ENCODE measurements around the gene OPRM1.
"Not testable (repeated sequence)": the region's sequence is repeated elsewhere in the genome, so short reads cannot be mapped to it uniquely, and the experiment has no call there.

OPRM1 gene

DNA sequence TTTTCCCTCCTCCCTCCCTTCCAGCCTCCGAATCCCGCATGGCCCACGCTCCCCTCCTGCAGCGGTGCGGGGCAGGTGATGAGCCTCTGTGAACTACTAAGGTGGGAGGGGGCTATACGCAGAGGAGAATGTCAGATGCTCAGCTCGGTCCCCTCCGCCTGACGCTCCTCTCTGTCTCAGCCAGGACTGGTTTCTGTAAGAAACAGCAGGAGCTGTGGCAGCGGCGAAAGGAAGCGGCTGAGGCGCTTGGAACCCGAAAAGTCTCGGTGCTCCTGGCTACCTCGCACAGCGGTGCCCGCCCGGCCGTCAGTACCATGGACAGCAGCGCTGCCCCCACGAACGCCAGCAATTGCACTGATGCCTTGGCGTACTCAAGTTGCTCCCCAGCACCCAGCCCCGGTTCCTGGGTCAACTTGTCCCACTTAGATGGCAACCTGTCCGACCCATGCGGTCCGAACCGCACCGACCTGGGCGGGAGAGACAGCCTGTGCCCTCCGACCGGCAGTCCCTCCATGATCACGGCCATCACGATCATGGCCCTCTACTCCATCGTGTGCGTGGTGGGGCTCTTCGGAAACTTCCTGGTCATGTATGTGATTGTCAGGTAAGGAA is at the start of gene OPRM1:
OPRM1 (plus strand) TSS at position 10 of the 612 bp plus-strand sequence; CDS start at position 315, 305 bp downstream.
- peak; percentile 1 to 19 for DNase-seq (ENCODE audit: low read depth in 2 of 2)

- no peak for DNase-seq (ENCODE audit: low read depth in 2 of 2)
These were observed 49.1 kb upstream of the OPRM1 start for GRCh38 chr6:153989989-153990388.

DNA sequence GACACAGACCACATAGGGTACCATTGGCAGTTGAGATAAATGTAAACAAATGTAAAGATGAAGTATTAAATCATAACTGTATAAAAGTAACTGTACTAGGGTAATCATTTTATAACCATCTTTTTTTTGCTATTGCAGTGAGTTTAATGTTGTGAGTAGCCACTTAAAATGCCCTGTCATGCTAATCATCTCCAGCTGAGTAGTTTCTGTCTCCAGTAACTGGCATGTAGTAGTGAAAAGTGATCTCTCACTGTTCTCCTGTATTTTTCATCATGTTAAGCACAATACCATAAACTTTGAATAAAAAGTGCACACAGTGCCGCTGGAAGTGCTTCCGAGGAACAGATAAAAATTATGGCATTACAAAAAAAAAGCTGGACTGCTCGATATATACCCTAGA is 45.0 kb upstream of the OPRM1 start:
- no peak for DNase-seq (ENCODE audit: low read depth in 2 of 2)

DNA sequence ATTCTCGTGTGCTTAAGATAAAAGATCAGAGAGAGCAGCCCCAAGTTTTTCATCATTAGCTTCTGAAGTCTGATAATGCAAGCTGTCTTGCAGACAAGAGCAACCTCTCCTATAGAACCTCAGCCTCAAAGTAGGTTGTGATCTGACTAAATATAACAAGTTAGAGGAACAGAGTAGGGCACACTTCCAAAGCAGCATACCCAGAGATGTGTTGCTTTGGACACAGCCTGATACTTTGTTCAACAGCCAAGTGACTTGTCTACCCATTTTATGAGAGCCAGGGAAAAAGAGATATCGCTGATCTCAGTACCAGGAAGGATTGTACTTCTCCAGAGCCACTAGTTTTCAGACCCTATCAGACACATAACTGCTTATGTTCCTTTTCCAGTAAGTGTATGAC is 44.2 kb upstream of the OPRM1 start:
- no peak for DNase-seq (ENCODE audit: low read depth in 2 of 2)

- no peak for DNase-seq (ENCODE audit: low read depth in 2 of 2)
These were observed 41.8 kb upstream of the OPRM1 start for GRCh38 chr6:153997221-153997620.

- DNase-seq (ENCODE audit: low read depth in 2 of 2) = no peak
These were observed 37.4 kb upstream of the OPRM1 start for GRCh38 chr6:154001494-154002285.

DNA sequence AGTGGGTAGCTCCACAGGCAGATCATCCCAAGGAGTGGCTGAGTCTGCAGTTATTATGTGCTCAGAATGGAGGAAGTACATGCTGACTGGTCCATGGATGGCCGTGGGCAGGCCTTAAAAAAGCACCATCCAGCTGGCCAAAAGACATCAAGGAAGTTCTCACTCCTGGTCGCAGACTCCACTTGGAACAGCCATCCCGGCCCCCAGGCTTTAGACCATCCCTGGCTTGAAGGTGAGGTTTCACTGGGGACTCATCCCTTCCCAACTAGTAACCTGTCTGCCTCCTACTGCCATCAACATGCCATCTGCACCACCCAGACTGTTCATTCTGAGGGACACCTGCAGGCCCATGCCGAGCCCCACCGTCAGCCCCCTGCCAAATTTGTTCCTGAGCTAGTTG is 36.1 kb upstream of the OPRM1 start:
- no peak for DNase-seq (ENCODE audit: low read depth in 2 of 2)

DNA sequence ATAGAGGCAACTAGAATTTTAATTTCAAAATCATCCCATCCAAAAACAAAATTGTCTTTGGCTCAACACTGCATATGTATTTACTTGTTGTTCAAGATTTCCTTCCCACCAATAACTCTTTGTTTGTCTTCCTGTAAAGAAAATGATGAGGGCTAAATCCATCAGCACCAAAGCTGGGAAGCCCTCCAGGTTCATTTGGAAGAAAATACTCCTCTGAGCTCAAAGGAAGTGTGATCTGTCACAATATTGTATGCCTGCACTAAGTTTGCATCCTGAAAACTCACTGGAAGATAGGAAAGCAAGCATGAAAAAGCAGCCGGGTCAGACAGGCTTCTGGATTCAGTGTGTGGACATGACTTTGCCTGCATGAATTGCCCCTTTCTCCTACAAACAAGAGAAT is 28.7 kb upstream of the OPRM1 start:
- DNase-seq (ENCODE audit: low read depth in 2 of 2) = no peak

DNA sequence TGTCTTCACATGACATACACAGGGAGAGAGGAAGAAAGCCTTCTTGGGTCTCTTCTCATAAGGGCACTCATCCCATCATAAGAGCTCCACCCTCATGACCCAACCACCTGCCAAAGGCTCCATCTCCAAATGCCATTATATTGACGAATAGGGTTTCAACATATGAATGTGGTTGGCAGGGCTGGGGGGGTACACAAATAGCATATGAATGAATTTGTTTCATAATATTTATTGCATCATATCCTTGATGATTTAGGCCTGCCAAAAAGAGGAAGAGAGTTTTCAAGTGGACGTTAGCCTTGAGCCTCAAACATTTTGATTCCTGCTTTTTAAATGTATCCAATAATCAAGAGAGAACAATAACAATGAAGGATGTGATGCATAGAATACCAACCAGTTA is 26.2 kb upstream of the OPRM1 start:
- no peak for DNase-seq (ENCODE audit: low read depth in 2 of 2)

DNA sequence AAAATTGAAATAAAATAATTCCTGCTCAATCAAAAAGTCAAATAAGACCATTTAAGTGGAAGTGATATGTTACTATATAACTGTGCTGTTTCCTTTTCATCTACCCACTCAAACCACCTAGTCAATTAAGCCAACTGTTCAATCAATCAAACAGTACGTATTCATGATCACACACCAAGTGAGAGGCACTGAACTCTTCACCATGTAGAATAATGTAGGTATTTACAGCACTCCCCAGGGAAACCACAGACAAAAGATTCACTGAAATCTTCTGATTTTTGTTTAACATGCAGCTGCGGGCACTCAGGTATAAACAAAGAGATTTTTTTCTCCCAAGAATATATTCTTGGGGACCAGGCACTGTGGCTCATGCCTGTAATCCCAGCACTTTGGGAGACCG is 21.3 kb upstream of the OPRM1 start:
- no peak for DNase-seq (ENCODE audit: low read depth in 2 of 2)

DNA sequence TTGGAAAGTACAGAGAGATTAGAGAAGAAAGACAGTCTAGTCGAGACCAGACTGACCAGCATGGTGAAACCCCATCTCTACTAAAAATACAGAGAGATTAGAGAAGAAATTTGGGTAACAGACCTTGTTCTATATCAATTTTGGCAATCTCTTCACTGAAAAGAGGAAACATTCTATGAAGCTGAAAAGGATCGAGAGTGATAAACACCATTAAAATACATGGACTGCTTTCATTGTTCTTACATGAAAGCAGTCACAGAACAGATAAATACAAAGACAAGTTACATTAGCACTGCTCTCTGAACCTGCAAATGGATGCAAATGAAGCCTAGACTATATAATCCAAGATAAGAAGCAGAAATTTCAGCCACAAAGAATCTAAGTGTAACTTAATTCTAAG is 8.4 kb upstream of the OPRM1 start:
- DNase-seq (ENCODE audit: low read depth in 2 of 2) = no peak

GRCh38 chr6:154041001-154041400 is 2.0 kb downstream of the OPRM1 start:
- DNase-seq (ENCODE audit: low read depth in 2 of 2) = no peak

GRCh38 chr6:154053141-154053540 is 14.1 kb downstream of the OPRM1 start:
- DNase-seq (ENCODE audit: low read depth in 2 of 2) = no peak

- DNase-seq (ENCODE audit: low read depth in 2 of 2) = no peak
These were observed 17.5 kb downstream of the OPRM1 start for GRCh38 chr6:154056536-154056935.

- no peak for DNase-seq (ENCODE audit: low read depth in 2 of 2)
These were observed 18.1 kb downstream of the OPRM1 start for GRCh38 chr6:154057098-154057497.

DNA sequence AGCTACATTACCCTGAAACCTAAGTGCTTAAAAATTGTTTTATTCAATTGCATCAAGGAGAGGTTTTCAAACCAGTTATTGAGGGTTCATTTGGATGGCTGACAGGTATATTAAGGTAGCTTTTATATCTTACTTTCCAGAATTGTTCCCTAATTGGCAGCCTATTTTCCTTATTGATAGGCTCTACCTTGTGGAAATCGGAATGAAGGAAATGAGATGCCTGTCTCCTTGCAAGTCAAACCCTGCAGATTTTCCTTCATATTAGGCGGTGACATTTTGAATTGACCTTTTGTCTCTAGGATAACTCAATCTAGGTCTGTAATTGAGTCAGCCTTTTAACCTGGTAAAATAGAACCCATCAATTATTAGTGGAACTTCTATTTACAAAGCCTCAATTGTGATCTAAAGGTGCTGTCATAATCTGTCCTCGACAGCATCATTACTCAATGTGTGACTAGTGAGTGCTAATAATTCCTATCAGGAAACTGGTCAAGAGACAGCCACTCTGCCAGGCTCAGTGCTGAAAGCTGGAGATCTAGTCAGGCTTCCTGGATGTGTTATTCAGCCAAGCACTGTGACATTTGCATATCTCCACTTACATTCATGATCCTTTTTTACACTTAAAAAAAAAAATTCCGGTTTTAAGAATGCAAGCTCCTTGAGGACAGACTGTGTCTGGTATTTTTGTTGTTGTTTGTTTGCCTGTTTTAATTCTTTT is 20.1 kb downstream of the OPRM1 start:
- no peak for DNase-seq (ENCODE audit: low read depth in 2 of 2)

DNA sequence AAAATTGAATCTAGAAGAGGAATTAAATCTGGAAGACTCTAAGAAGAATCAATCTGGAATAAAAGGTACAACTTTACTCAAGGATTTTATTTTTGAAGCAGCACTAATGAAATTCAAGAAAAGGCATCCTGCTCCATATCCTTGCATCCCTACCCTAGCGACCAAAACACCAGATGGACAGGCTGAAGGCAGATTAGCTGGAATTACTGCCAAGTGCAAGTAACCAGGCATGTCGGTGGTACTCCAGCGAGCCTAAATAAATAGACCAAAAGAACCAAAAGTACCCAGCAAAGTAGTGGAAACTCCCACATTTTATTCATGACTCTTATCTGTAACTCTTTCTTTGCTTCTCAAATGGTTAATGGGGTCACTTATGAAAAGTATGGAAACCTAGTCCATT is 21.0 kb downstream of the OPRM1 start:
- no peak for DNase-seq (ENCODE audit: low read depth in 2 of 2)

- DNase-seq (ENCODE audit: low read depth in 2 of 2) = no peak
These were observed 31.0 kb downstream of the OPRM1 start for GRCh38 chr6:154070041-154070440.

DNA sequence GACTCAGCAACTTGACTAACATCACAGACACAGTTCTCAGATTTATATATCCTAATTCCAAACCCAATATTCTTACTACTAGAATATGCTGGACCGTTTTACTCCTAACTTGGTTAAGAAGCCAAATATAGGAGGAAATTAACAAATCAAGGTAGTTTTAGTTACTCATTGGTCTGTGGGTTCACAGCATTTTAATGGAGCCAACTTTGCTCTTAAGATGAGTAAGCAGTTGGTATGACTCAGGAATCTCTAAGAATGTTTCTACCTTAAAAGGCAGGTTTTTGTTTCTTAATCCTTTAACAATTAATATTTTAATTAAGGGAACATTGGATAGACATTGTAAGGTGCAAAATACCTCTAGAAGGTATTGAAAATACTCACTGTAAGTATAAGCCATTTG is 31.6 kb downstream of the OPRM1 start:
- DNase-seq (ENCODE audit: low read depth in 2 of 2) = no peak

DNA sequence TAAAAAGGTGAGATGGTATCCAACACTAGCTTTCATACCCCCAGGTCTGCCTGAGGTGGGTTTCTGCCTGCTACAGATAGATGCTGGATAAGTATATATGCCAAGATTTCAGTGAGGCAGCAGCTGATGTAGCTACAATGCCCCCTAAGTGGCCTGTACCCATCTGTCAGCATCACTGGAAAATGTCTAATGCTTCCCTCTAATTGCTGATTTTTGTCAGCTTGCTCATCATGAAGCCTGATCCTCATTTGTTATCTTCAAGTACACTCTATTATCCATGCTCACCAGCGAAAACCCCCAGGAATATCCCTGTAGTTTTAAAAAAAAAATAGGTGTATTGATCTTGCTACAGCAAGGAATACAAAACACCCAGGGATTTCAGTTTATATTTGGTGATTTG is 32.2 kb downstream of the OPRM1 start:
- DNase-seq (ENCODE audit: low read depth in 2 of 2) = no peak

DNA sequence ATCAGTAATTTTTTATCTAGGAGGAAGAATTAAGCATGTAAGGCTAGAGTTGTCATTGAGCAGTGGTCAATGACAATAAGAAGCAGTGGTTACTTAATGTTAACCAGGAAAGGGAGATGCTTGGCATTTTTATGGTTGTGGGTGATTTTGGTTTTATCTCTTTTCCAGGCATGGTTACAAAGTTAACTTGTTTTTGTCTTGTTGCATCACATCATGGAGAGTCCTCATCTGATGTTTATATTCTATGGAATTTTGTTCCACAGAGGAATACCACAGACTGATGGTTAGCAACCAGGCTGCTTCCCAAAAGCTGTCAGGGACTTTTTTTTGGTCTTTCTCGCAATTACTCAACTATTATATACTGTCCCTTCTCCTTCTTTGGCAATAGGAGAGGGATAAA is 32.7 kb downstream of the OPRM1 start:
- DNase-seq (ENCODE audit: low read depth in 2 of 2) = no peak

DNA sequence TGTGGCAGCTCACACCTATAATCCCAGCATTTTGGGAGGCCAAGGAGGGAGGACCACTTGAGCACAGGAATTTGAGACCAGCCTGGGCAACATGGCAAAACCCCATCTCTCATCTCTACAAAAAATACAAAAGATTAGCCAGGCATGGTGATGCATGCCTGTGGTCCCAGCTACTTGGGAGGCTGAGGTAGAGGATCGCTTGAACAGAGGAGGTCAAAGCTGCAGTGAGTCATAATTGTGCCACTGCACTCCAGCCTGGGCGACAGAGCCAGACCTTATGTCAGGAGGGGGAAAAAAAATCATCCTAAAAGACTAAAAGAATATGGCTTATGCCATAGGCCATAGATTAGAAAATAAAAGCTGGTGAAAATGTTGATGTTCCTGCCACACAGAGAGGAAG is 39.6 kb downstream of the OPRM1 start:
- not testable (repeated sequence) for DNase-seq (ENCODE audit: low read depth in 2 of 2)

Data from activated CD4-positive, alpha-beta T cell treated with anti-CD3 and anti-CD28 coated beads for 24 hours (primary cell).